HepG2 (cell line): ENCODE results near the gene PTPRC. TPM values are rescaled to one million over a fixed set of nuclear protein-coding genes. Genes with fewer than 3 reads are reported as not detected.

Source experiments
- ATAC-seq: fragments of 200-7000 bp; cut with Tn5 transposase; 3 replicates; pipeline ENCODE4 v1.9.1; 2020; ENCODE audit warnings: mild to moderate bottlenecking, moderate library complexity
- BruUV-seq: library from RNA; stranded (reverse); fragments of 400-500 nt; replicated peaks from 2 replicates; lab custom pipeline; 2021; lab: Mats Ljungman, UMichigan
- CTCF ChIA-PET: fragments of 300-600 bp; formaldehyde crosslinking; extraction: SDS; loops from one replicate; lab custom pipeline; 2021; ENCODE audit warnings: low total read pairs, inconsistent platforms, low intra/inter-chr PET ratio; lab: Yijun Ruan, JAX
- POLR2A ChIA-PET: fragments of 350-600 bp; sonication (Branson Sonifier 250); formaldehyde crosslinking; loops from one replicate; lab custom pipeline; 2020; ENCODE audit warnings: antibody characterized with exemption, inconsistent platforms; lab: Yijun Ruan, JAX
- DNase-seq: peaks from one replicate; pipeline ENCODE4 v3.0.0-alpha.2; 2015; ENCODE audit warnings: low spot score
- FAIRE-seq: peaks from 3 replicates; lab custom pipeline; 2011; peaks lifted over from hg19 to GRCh38; lab: Jason Lieb, UNC
- H2AFZ ChIP-seq: one replicate; pipeline ENCODE4 v1.6.1; 2011; ENCODE audit warnings: low read length, inconsistent platforms
- H3K27ac ChIP-seq: fragments of 300-600 bp; 3 replicates; pipeline ENCODE4 v1.8.0; 2011; ENCODE audit warnings: mixed run types, mild to moderate bottlenecking, mixed read lengths, low read length, inconsistent platforms; ENCODE audit not compliant: insufficient read depth; ENCODE audit errors: extremely low read length
- H3K27me3 ChIP-seq, 2 experiments: fragments of 200-600 bp in 1 of 2; 2 replicates in 1 of 2; 3 replicates in 1 of 2; pipeline versions ENCODE4 v1.6.0 to v1.8.0; 2011; ENCODE audit warnings: low read length in 2 of 2, mild to moderate bottlenecking in 2 of 2, moderate library complexity in 2 of 2, inconsistent platforms in 1 of 2; ENCODE audit not compliant: insufficient read depth in 2 of 2, control insufficient read depth in 1 of 2
- H3K36me3 ChIP-seq, 2 experiments: fragments of 200-600 bp in 1 of 2; replicated peaks in 1 of 2; 2 replicates in 1 of 2; 3 replicates in 1 of 2; pipeline versions ENCODE4 v1.5.1 to v1.8.0; 2011; ENCODE audit warnings: low read length in 2 of 2, inconsistent platforms in 1 of 2; ENCODE audit not compliant: insufficient read depth in 2 of 2, control insufficient read depth in 1 of 2
- H3K4me1 ChIP-seq: 2 replicates; pipeline ENCODE4 v1.5.1; 2012; ENCODE audit warnings: low read length, inconsistent platforms; ENCODE audit not compliant: insufficient read depth
- H3K4me2 ChIP-seq: 2 replicates; pipeline ENCODE4 v1.6.0; 2011; ENCODE audit warnings: low read depth, low read length, inconsistent platforms
- H3K4me3 ChIP-seq, 3 experiments: fragments of 200-600 bp in 1 of 3; sonication (generic), shearing (Covaris generic) in 1 of 3; replicated peaks in 1 of 3; 2 replicates each; pipeline ENCODE4 v1.5.1; 2011 to 2016; ENCODE audit warnings: low read length in 3 of 3, inconsistent platforms in 2 of 3, low read depth in 2 of 3, mild to moderate bottlenecking in 2 of 3, control low read depth in 1 of 3, mixed read lengths in 1 of 3; ENCODE audit not compliant: insufficient read depth in 1 of 3
- H3K79me2 ChIP-seq: one replicate; pipeline ENCODE4 v1.6.1; 2011; ENCODE audit warnings: low read length, inconsistent platforms; ENCODE audit not compliant: insufficient read depth
- H3K9ac ChIP-seq: 2 replicates; pipeline ENCODE4 v1.6.0; 2011; ENCODE audit warnings: mild to moderate bottlenecking, low read depth, low read length, inconsistent platforms; ENCODE audit not compliant: insufficient read depth
- H3K9me3 ChIP-seq: 2 replicates; pipeline ENCODE4 v1.5.1; 2012; ENCODE audit warnings: mild to moderate bottlenecking, low read length
- H4K20me1 ChIP-seq: 2 replicates; pipeline ENCODE4 v1.6.0; 2011; ENCODE audit warnings: inconsistent platforms, mild to moderate bottlenecking, low read length, moderate library complexity; ENCODE audit not compliant: insufficient read depth
- FOXK2 ChIP-seq: fragments of 450-650 bp; IDR thresholded peaks from 2 replicates; pipeline ENCODE4 v1.6.1; 2016
- GATAD1 ChIP-seq: IDR thresholded peaks from 2 replicates; pipeline ENCODE4 v1.6.1; 2016; ENCODE audit warnings: missing genetic modification reagents, missing compliant biosample characterization
- MEIS1 ChIP-seq: sonication (generic); formaldehyde crosslinking; IDR thresholded peaks from 2 replicates; pipeline ENCODE4 v1.9.0; 2021; ENCODE audit warnings: mild to moderate bottlenecking, missing genetic modification reagents, moderate library complexity, borderline replicate concordance
- SMARCE1 ChIP-seq: fragments of 450-650 bp; IDR thresholded peaks from 2 replicates; pipeline ENCODE4 v1.6.1; 2017; ENCODE audit warnings: borderline replicate concordance
- SP140L ChIP-seq: sonication (generic); formaldehyde crosslinking; IDR thresholded peaks from 2 replicates; pipeline ENCODE4 v1.4.0; 2020; ENCODE audit warnings: missing genetic modification reagents, borderline replicate concordance
- XRCC5 ChIP-seq: fragments of 200-400 bp; formaldehyde crosslinking; optimal IDR thresholded peaks from 2 replicates; pipeline ENCODE3; 2017; ENCODE audit warnings: mild to moderate bottlenecking, low read length
- ZBTB21 ChIP-seq: sonication (generic); formaldehyde crosslinking; IDR thresholded peaks from 2 replicates; pipeline ENCODE4 v1.4.0; 2020; ENCODE audit warnings: missing genetic modification reagents
- ZHX1 ChIP-seq: sonication (generic); formaldehyde crosslinking; IDR thresholded peaks from 2 replicates; pipeline ENCODE4 v1.8.1; 2022; ENCODE audit warnings: low read depth, mild to moderate bottlenecking, missing genetic modification reagents
- ZNF30 ChIP-seq: sonication (generic); formaldehyde crosslinking; IDR thresholded peaks from 2 replicates; pipeline ENCODE4 v1.5.0; 2020; ENCODE audit warnings: mild to moderate bottlenecking, missing genetic modification reagents
- ZNF432 ChIP-seq: sonication (generic); formaldehyde crosslinking; IDR thresholded peaks from 2 replicates; pipeline ENCODE4 v1.5.0; 2020; ENCODE audit warnings: missing genetic modification reagents, mild to moderate bottlenecking, borderline replicate concordance
- ZNF572 ChIP-seq: sonication (generic); formaldehyde crosslinking; IDR thresholded peaks from 2 replicates; pipeline ENCODE4 v1.5.1; 2020; ENCODE audit warnings: mild to moderate bottlenecking, missing genetic modification reagents
- ZNF746 ChIP-seq: sonication (generic); formaldehyde crosslinking; IDR thresholded peaks from 2 replicates; pipeline ENCODE4 v1.8.0; 2022; ENCODE audit warnings: mild to moderate bottlenecking, missing genetic modification reagents
- ZNF776 ChIP-seq: sonication (generic); formaldehyde crosslinking; IDR thresholded peaks from 2 replicates; pipeline ENCODE4 v1.4.0; 2020; ENCODE audit warnings: mild to moderate bottlenecking, missing genetic modification reagents
- WGBS: methylation state at CpG from one replicate; pipeline ENCODE4 v1.1.6; 2017; ENCODE audit warnings: low lambda C conversion rate; 5-methylcytosine and 5-hydroxymethylcytosine counted together
- in situ Hi-C: cut with HindIII; loops from 2 replicates; pipeline ENCODE4 v1.10.0; 2017; ENCODE audit warnings: low pct_unique_long_range_greater_than_20kb; ENCODE audit not compliant: extremely low pct_ligation_motif_present
- intact Hi-C: fragments of 100-400 bp; cut with micrococcal nuclease; formaldehyde crosslinking; loops from one replicate; pipeline ENCODE4 v1.10.0; 2022; ENCODE audit not compliant: unreplicated experiment
- polyA plus RNA-seq, 8 experiments: library from polyadenylated mRNA; depleted of rRNA in 3 of 8; stranded (reverse) in 7 of 8; unstranded in 1 of 8; fragments of >200 nt; fragmentation: Illumina TruSeq in 4 of 8; extraction: Trizol in 4 of 8; gene quantifications; 2 replicates each; pipeline versions ENCODE4 v1.2.1 to v1.2.3, GENCODE V29; 2011 to 2016; ENCODE audit warnings: low read depth in 4 of 8, missing spikeins in 1 of 8, mixed read lengths in 1 of 8; ENCODE audit not compliant: insufficient read depth in 1 of 8
- total RNA-seq, 5 experiments: library from RNA; depleted of rRNA; stranded (reverse); fragments of >200 nt; fragmentation: Illumina TruSeq; extraction: Trizol; gene quantifications; 2 replicates each; pipeline ENCODE4 v1.2.3, GENCODE V29; 2016; ENCODE audit warnings: low read depth in 1 of 5
- TF ChIP-seq, protein P1 (sequence below): sonication (generic); formaldehyde crosslinking; IDR thresholded peaks from 2 replicates; pipeline ENCODE4 v1.5.0; 2020; ENCODE audit warnings: mild to moderate bottlenecking, missing genetic modification reagents, moderate library complexity
- TF ChIP-seq, protein P2 (sequence below): sonication (generic); formaldehyde crosslinking; IDR thresholded peaks from 2 replicates; pipeline ENCODE4 v1.4.0; 2020; ENCODE audit warnings: missing genetic modification reagents

Gene PTPRC
- total and polyA plus RNA-seq, 2 of the 13 experiments (the other 11 are each of a cell fraction or from before 2014, with no cell fraction given), result not detected

GRCh38 chr1:198778049-198778448, 139.2 kb downstream of the PTPRC start (continued):
- TF ChIP-seq ZHX1 (no peak), ZNF432 (no peak), ZNF746 (CRISPR knock-in tag) (no peak)
- TF ChIP-seq, protein P1, sequence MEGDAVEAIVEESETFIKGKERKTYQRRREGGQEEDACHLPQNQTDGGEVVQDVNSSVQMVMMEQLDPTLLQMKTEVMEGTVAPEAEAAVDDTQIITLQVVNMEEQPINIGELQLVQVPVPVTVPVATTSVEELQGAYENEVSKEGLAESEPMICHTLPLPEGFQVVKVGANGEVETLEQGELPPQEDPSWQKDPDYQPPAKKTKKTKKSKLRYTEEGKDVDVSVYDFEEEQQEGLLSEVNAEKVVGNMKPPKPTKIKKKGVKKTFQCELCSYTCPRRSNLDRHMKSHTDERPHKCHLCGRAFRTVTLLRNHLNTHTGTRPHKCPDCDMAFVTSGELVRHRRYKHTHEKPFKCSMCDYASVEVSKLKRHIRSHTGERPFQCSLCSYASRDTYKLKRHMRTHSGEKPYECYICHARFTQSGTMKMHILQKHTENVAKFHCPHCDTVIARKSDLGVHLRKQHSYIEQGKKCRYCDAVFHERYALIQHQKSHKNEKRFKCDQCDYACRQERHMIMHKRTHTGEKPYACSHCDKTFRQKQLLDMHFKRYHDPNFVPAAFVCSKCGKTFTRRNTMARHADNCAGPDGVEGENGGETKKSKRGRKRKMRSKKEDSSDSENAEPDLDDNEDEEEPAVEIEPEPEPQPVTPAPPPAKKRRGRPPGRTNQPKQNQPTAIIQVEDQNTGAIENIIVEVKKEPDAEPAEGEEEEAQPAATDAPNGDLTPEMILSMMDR, result no peak
- TF ChIP-seq, all 625 proteins: peak for 0

- Histone ChIP-seq H3K27ac (no peak overlapping the region), H4K20me1 (no peaks in the 10 kb centered on the region), H3K79me2 (no peaks in the 10 kb centered on the region), H3K4me3 (no peak overlapping the region), H2AFZ (no peak overlapping the region), H3K36me3 (no peaks in the 10 kb centered on the region), H3K9me3 (no peaks in the 10 kb centered on the region), H3K27me3 (no peaks in the 10 kb centered on the region), H3K4me1 (no peaks in the 10 kb centered on the region), H3K9ac (no peak overlapping the region), H3K4me2 (no peak overlapping the region)
- FAIRE-seq (no peak), ATAC-seq (no peak), DNase-seq (no peak)
- intact Hi-C loops, result no loop called here
- BruUV-seq, result no TSS peak
- no peak for TF ChIP-seq XRCC5
- no peak for TF ChIP-seq SP140L (CRISPR knock-in tag)
- no peak for TF ChIP-seq ZNF30 (CRISPR knock-in tag)
- TF ChIP-seq, protein P2, sequence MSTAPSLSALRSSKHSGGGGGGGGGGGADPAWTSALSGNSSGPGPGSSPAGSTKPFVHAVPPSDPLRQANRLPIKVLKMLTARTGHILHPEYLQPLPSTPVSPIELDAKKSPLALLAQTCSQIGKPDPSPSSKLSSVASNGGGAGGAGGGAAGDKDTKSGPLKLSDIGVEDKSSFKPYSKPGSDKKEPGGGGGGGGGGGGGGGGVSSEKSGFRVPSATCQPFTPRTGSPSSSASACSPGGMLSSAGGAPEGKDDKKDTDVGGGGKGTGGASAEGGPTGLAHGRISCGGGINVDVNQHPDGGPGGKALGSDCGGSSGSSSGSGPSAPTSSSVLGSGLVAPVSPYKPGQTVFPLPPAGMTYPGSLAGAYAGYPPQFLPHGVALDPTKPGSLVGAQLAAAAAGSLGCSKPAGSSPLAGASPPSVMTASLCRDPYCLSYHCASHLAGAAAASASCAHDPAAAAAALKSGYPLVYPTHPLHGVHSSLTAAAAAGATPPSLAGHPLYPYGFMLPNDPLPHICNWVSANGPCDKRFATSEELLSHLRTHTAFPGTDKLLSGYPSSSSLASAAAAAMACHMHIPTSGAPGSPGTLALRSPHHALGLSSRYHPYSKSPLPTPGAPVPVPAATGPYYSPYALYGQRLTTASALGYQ (CRISPR knock-in tag), result no peak
- TF ChIP-seq MEIS1 (CRISPR knock-in tag), result no peak
- TF ChIP-seq ZBTB21 (CRISPR knock-in tag), result no peak
- TF ChIP-seq GATAD1, result no peak
- no peak for TF ChIP-seq FOXK2
- TF ChIP-seq ZNF776, result no peak
- no peak for TF ChIP-seq SMARCE1
- TF ChIP-seq ZNF572 (CRISPR knock-in tag), result no peak
- 0% methylated on average over 1 of the region's 1 CpG for WGBS
- CTCF ChIA-PET, result no interaction called here
- in situ Hi-C loops, result no loop called here
- POLR2A ChIA-PET, result no interaction called here
These were observed 141.5 kb downstream of the PTPRC start for GRCh38 chr1:198780376-198780775.
